Astrocyte of the spinal cord (primary cell): ENCODE results near the gene NLRP6.
"Not testable (repeated sequence)": the region's sequence is repeated elsewhere in the genome, so short reads cannot be mapped to it uniquely, and the experiment has no call there.

Experiments
- DNase-seq: peaks from one replicate; pipeline ENCODE4 v3.0.0; 2011; ENCODE audit warnings: low read depth, low spot score
- H3K4me3 ChIP-seq: 2 replicates; pipeline ENCODE4 v1.5.1; 2011; ENCODE audit warnings: low read depth, mild to moderate bottlenecking, low read length, moderate library complexity
- in situ Hi-C: cut with HindIII; loops from 2 replicates; pipeline ENCODE4 v1.10.0; 2017; ENCODE audit warnings: low sequenced_read_pairs
- TF ChIP-seq, protein P1 (sequence below): IDR thresholded peaks from 2 replicates; pipeline ENCODE4 v1.5.1; 2012; ENCODE audit warnings: low read depth, mild to moderate bottlenecking, low read length, inconsistent platforms

Gene NLRP6

DNA sequence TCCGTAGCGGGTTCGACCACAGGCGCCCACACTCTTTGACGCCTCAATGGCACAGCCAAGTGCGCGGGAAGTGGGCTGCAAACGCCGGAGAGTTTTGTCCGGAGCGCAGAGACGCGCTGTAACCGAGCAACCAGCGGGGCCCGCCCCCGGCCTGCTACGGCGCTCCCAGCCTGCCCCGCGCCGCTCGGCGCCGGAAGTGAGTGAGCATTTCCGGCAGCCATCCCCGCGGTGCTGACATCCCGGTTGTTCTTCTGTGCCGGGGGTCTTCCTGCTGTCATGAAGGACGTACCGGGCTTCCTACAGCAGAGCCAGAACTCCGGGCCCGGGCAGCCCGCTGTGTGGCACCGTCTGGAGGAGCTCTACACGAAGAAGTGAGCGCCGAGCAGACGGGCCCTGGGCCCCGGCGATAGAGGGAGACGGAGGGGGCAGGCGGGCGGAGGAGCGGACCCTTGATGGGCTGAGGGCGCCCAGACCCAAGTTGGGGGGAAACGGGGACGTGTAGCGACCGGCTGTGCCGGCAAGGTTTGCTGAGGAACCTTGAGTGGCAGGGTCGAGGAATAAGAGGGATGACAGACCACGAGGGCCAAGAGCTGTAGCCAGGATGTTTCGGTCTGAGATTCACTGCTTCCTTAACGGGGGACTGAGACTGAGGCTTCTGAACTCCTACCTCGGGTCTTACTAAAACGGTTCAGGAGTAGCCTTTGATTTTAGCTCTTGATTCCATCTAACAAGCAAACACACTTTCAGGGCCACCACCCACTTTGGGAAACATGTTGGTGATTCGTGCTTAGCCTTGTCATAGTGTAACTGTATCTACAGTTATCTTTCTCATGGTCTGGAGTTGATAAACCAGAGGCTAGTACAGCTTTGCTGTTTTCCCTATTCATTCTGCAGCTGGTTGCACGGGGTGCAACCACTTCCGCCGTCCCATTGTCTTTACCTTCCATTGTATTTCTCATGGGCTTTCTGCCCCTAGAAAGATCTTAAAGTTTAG lies 41.1 kb upstream of the NLRP6 start, which contains the start of gene PSMD13:
Gene PSMD13 (plus strand): TSS at position 203 of the 994 bp plus-strand sequence. CDS start 74 bp downstream, at position 277.
- TF ChIP-seq, protein P1, sequence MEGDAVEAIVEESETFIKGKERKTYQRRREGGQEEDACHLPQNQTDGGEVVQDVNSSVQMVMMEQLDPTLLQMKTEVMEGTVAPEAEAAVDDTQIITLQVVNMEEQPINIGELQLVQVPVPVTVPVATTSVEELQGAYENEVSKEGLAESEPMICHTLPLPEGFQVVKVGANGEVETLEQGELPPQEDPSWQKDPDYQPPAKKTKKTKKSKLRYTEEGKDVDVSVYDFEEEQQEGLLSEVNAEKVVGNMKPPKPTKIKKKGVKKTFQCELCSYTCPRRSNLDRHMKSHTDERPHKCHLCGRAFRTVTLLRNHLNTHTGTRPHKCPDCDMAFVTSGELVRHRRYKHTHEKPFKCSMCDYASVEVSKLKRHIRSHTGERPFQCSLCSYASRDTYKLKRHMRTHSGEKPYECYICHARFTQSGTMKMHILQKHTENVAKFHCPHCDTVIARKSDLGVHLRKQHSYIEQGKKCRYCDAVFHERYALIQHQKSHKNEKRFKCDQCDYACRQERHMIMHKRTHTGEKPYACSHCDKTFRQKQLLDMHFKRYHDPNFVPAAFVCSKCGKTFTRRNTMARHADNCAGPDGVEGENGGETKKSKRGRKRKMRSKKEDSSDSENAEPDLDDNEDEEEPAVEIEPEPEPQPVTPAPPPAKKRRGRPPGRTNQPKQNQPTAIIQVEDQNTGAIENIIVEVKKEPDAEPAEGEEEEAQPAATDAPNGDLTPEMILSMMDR = no peak
- DNase-seq = peak; percentile 82
- in situ Hi-C loops = no loop called here
- peak within 1 kb of the TSS; percentile 94 for H3K4me3 ChIP-seq

DNA sequence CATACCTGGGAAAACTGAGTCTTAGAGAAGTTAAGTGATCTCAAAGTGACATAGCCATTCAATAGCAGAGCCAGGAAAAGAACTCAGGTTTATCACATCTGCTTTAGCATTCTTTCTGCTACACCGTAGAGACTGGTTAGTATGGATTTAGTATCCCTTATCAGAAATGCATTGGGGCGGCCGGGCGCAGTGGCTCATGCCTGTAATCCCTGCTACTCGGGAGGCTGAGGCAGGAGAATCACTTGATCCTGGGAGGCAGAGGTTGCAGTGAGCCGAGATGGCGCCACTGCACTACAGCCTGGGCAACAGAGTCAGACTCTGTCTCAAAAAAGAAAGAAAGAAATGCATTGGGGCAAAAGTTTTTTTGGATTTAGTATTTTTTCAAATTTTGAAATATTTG lies 39.9 kb upstream of the NLRP6 start:
- H3K4me3 ChIP-seq, in situ Hi-C loops, DNase-seq: not testable (repeated sequence)

DNA sequence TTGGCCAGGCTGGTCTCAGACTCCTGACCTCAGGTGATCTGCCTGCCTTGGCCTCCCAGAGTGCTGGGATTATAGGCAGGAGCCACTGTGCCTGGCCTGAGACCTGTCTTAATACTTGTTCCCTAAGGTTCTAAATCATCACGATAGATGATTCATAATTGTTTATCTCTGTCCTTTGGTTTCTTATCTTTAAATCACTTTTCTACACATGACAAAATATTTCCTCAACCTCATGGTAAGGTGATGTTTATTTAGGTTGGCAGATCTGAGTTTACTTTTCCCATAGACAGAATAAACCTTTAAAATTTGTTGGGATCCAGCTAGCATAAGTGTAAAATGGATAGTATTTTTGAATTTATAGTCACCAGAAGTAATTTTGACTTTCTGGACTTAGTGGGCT lies 37.9 kb upstream of the NLRP6 start:
- no peak for DNase-seq
- H3K4me3 ChIP-seq = no peak overlapping the region
- in situ Hi-C loops = no loop called here
- TF ChIP-seq, protein P1 = no peak

DNA sequence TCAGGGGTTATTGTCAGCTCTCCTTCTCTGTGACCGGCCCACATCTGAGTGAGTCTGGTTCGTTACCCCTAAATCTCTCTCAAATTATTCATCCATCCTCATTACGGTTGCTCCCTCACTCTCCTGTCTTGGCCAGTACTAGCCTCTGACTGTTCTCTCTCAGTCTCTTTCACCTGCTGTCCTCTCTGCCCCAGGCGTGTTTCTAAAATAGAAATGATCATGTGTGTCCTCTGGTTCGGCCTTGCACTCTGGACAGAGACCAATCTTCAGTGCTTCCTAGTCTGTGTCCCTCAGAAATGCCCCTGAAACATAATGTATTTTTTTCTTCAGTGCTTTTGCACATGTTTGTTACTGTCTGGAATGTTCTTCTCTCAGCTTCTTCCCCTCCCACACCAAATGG lies 36.6 kb upstream of the NLRP6 start:
- no peak for DNase-seq
- H3K4me3 ChIP-seq = no peak overlapping the region
- TF ChIP-seq, protein P1 = no peak
- in situ Hi-C loops = no loop called here

DNA sequence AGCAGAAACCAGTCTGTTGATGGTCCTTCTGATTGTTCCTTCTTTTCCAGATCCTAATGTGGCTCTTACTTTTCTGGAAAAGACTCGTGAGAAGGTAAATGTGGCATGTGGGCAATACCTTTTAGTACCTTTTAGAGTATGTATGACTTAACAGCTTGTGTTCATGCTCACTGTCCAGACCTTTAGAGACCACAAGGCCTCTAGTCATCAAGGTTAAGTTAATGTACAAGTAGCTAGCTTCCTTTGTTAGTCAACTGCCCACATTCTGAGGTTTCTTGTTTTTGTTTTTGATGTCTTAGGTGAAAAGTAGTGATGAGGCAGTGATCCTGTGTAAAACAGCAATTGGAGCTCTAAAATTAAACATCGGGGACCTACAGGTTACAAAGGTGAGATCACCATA lies 33.8 kb upstream of the NLRP6 start:
- TF ChIP-seq, protein P1 = no peak
- H3K4me3 ChIP-seq = no peak overlapping the region
- no peak for DNase-seq
- in situ Hi-C loops = no loop called here

DNA sequence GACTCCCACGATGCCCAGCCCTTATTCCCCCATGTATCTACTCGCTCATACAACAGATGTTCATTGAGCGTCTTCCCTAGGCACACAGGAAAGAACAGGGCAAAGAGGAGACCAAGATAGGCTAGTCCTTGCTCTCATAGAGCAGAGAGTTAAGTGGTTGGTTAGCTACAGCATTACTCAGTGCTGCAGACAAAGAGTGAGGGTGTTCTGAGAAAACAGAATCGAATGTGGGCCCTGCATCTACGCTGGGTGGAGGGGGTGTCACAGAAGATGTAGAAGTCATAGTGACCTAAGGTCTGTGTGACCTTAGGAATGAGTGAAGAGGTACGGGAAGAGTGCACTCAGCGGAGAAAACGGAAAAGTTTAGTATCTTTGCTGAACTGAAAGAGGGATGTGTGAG lies 29.1 kb upstream of the NLRP6 start:
- TF ChIP-seq, protein P1 = no peak
- no peak for DNase-seq
- H3K4me3 ChIP-seq = no peak overlapping the region
- in situ Hi-C loops = no loop called here

DNA sequence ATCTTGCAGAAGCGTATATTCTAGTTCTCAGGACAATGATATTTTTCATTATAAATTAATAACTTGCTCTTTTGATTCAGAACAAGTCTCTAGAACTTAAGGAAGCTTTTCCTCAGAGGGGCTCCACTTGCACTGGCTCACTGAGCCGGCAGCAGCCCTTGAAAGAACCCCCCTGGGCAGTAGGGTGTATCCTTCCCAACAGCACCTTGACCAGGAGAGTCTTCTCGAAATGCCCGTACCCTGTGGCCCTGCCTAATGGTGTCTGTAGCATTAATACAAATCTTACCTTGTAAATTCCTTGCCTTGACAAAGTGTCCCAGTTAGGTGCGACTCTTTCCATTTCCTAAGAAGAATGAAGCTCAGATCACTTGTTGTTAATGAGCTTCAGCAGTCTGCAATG lies 27.9 kb upstream of the NLRP6 start:
- no peak for DNase-seq
- H3K4me3 ChIP-seq = no peak overlapping the region
- TF ChIP-seq, protein P1 = no peak
- in situ Hi-C loops = no loop called here
